Keratinocyte (primary cell): ENCODE measurements around the gene PLEKHD1. TPM values are rescaled to one million over a fixed set of nuclear protein-coding genes. Genes with fewer than 3 reads are reported as not detected.

ENCODE experiments used
- DNase-seq: peaks from one replicate; pipeline ENCODE4 v3.0.0-alpha.2; 2011; ENCODE audit warnings: low read depth, missing footprints, low spot score
- FAIRE-seq: peaks from 2 replicates; lab custom pipeline; 2011; peaks lifted over from hg19 to GRCh38; lab: Jason Lieb, UNC
- H2AFZ ChIP-seq: 2 replicates; pipeline ENCODE4 v1.6.0; 2012; ENCODE audit warnings: low read length, control low read depth, inconsistent platforms; ENCODE audit not compliant: control insufficient read depth
- H3K27ac ChIP-seq: 2 replicates; pipeline ENCODE4 v1.5.1; 2011; ENCODE audit warnings: low read length; ENCODE audit not compliant: control insufficient read depth, insufficient read depth
- H3K27me3 ChIP-seq: 3 replicates; pipeline ENCODE4 v1.6.0; 2011; ENCODE audit warnings: low read length; ENCODE audit not compliant: control insufficient read depth, insufficient read depth; ENCODE audit errors: extremely low read depth
- H3K36me3 ChIP-seq, 2 experiments: 2 replicates in 1 of 2; 3 replicates in 1 of 2; pipeline ENCODE4 v1.5.1; 2011; ENCODE audit warnings: low read length in 2 of 2, mild to moderate bottlenecking in 1 of 2; ENCODE audit not compliant: control insufficient read depth in 2 of 2, insufficient read depth in 2 of 2; ENCODE audit errors: extremely low read depth in 1 of 2
- H3K4me1 ChIP-seq: 3 replicates; pipeline ENCODE4 v1.5.1; 2011; ENCODE audit warnings: low read length; ENCODE audit not compliant: control insufficient read depth, insufficient read depth; ENCODE audit errors: extremely low read depth
- H3K4me2 ChIP-seq: 3 replicates; pipeline ENCODE4 v1.6.0; 2011; ENCODE audit warnings: low read depth, low read length; ENCODE audit not compliant: control insufficient read depth, insufficient read depth; ENCODE audit errors: extremely low read depth
- H3K4me3 ChIP-seq, 3 experiments: fragments of 200-600 bp in 1 of 3; sonication (generic) in 1 of 3; 2 replicates in 2 of 3; 3 replicates in 1 of 3; pipeline ENCODE4 v1.5.1; 2011 to 2016; ENCODE audit warnings: low read length in 3 of 3, mild to moderate bottlenecking in 3 of 3, control low read depth in 2 of 3, inconsistent platforms in 1 of 3, low read depth in 1 of 3, mixed read lengths in 1 of 3, mixed run types in 1 of 3, moderate library complexity in 1 of 3; ENCODE audit not compliant: control insufficient read depth in 2 of 3, insufficient read depth in 2 of 3; ENCODE audit errors: extremely low read depth in 1 of 3
- H3K79me2 ChIP-seq: 2 replicates; pipeline ENCODE4 v1.6.0; 2012; ENCODE audit warnings: low read length; ENCODE audit not compliant: control insufficient read depth, insufficient read depth
- H3K9ac ChIP-seq: 3 replicates; pipeline ENCODE4 v1.6.0; 2011; ENCODE audit warnings: low read length; ENCODE audit not compliant: control insufficient read depth, insufficient read depth; ENCODE audit errors: extremely low read depth
- H3K9me1 ChIP-seq: 3 replicates; pipeline ENCODE4 v1.6.0; 2011; ENCODE audit warnings: low read length; ENCODE audit not compliant: control insufficient read depth, insufficient read depth; ENCODE audit errors: extremely low read depth
- H3K9me3 ChIP-seq: 2 replicates; pipeline ENCODE4 v1.5.1; 2012; ENCODE audit warnings: low read depth, low read length; ENCODE audit not compliant: control insufficient read depth
- H4K20me1 ChIP-seq: 3 replicates; pipeline ENCODE4 v1.6.0; 2011; ENCODE audit warnings: low read length; ENCODE audit not compliant: control insufficient read depth, insufficient read depth; ENCODE audit errors: extremely low read depth
- CTCF ChIP-seq, 3 experiments: IDR thresholded peaks in 1 of 3; conservative IDR thresholded peaks in 1 of 3; optimal IDR thresholded peaks in 1 of 3; 2 replicates in 2 of 3; 3 replicates in 1 of 3; pipeline versions ENCODE3 to v1.5.1; 2011; ENCODE audit warnings: low read length in 3 of 3, mild to moderate bottlenecking in 3 of 3, moderate library complexity in 2 of 3, control low read depth in 1 of 3, inconsistent platforms in 1 of 3; ENCODE audit not compliant: insufficient read depth in 2 of 3; ENCODE audit errors: extremely low read depth in 1 of 3
- EZH2 ChIP-seq: IDR thresholded peaks from one replicate; pipeline ENCODE4 v1.6.1; 2012; ENCODE audit warnings: inconsistent platforms, mild to moderate bottlenecking, low read length, moderate library complexity
- dilution Hi-C: fragments of 300-500 bp; cut with MboI; formaldehyde crosslinking; loops from one replicate; pipeline ENCODE4 v1.7.0; 2020; ENCODE audit warnings: low sequenced_read_pairs; ENCODE audit not compliant: extremely low pct_ligation_motif_present
- polyA plus RNA-seq, 5 experiments: library from polyadenylated mRNA; depleted of rRNA in 3 of 5; stranded (reverse) in 3 of 5; stranded (forward) in 1 of 5; unstranded in 1 of 5; fragments of >200 nt; gene quantifications; 1 replicate in 1 of 5; 2 replicates in 3 of 5; 3 replicates in 1 of 5; pipeline versions ENCODE4 v1.2.1 to v1.2.3, GENCODE V29; 2011 to 2012; ENCODE audit warnings: missing spikeins in 2 of 5, low read depth in 1 of 5, low replicate concordance in 1 of 5

Gene PLEKHD1
- polyA plus RNA-seq, 1 donor (not counting 4 experiments of a cell fraction or from before 2014, with no cell fraction given): 0.01 TPM

GRCh38 chr14:69558774-69559173 lies 74.2 kb downstream of the PLEKHD1 start:
- no peaks in the 10 kb centered on the region for H3K79me2 ChIP-seq
- DNase-seq (no peak), FAIRE-seq (no peak)
- no peak overlapping the region for H3K27ac ChIP-seq
- no peak overlapping the region for H3K9ac ChIP-seq
- H3K9me3 ChIP-seq: no peaks in the 10 kb centered on the region
- peaks cover 3% of the 10 kb centered on the region for H3K4me1 ChIP-seq
- H3K36me3 ChIP-seq: no peaks in the 10 kb centered on the region
- H2AFZ ChIP-seq: no peak overlapping the region
- dilution Hi-C loops: no loop called here
- no peak overlapping the region for H3K4me2 ChIP-seq
- H3K9me1 ChIP-seq: no peaks in the 10 kb centered on the region
- TF ChIP-seq CTCF (optimal IDR thresholded peaks at IDR 0.05 in 1 of 3, IDR thresholded peaks at IDR 0.05 in 1 of 3, conservative IDR thresholded peaks at IDR 0.05 in 1 of 3; ENCODE audit: extremely low read depth in 1 of 3, insufficient read depth in 2 of 3, low read length in 3 of 3): no peak
- peaks cover 35% of the 10 kb centered on the region for H3K27me3 ChIP-seq
- H4K20me1 ChIP-seq: no peaks in the 10 kb centered on the region
- no peak overlapping the region for H3K4me3 ChIP-seq

- no peak overlapping the region for H3K9ac ChIP-seq
- no peaks in the 10 kb centered on the region for H4K20me1 ChIP-seq
- peak overlapping the region; percentile 4 for H3K4me2 ChIP-seq
- no peaks in the 10 kb centered on the region for H3K36me3 ChIP-seq
- DNase-seq: no peak
- H2AFZ ChIP-seq: no peak overlapping the region
- H3K79me2 ChIP-seq: no peaks in the 10 kb centered on the region
- H3K27ac ChIP-seq: no peak overlapping the region
- H3K9me1 ChIP-seq: no peaks in the 10 kb centered on the region
- dilution Hi-C loops: no loop called here
- H3K27me3 ChIP-seq: peaks cover 41% of the 10 kb centered on the region
- H3K4me3 ChIP-seq: no peak overlapping the region
- TF ChIP-seq EZH2: no peak
- FAIRE-seq: no peak
- H3K4me1 ChIP-seq: peaks cover 3% of the 10 kb centered on the region
- no peaks in the 10 kb centered on the region for H3K9me3 ChIP-seq
These were observed 75.1 kb downstream of the PLEKHD1 start for GRCh38 chr14:69559581-69560011.

- no peaks in the 10 kb centered on the region for H3K9me3 ChIP-seq
- H2AFZ ChIP-seq: no peak overlapping the region
- no peaks in the 10 kb centered on the region for H3K79me2 ChIP-seq
- DNase-seq: no peak
- H3K9ac ChIP-seq: no peak overlapping the region
- H3K4me2 ChIP-seq: no peak overlapping the region
- no peaks in the 10 kb centered on the region for H3K36me3 ChIP-seq
- H3K4me1 ChIP-seq: peaks cover 3% of the 10 kb centered on the region
- no peak for TF ChIP-seq CTCF (optimal IDR thresholded peaks at IDR 0.05 in 1 of 3, IDR thresholded peaks at IDR 0.05 in 1 of 3, conservative IDR thresholded peaks at IDR 0.05 in 1 of 3; ENCODE audit: extremely low read depth in 1 of 3, insufficient read depth in 2 of 3, low read length in 3 of 3)
- TF ChIP-seq EZH2: no peak
- no peak overlapping the region for H3K27ac ChIP-seq
- FAIRE-seq: no peak
- dilution Hi-C loops: no loop called here
- H3K9me1 ChIP-seq: no peaks in the 10 kb centered on the region
- H3K27me3 ChIP-seq: peaks cover 42% of the 10 kb centered on the region
- H3K4me3 ChIP-seq: no peak overlapping the region
- H4K20me1 ChIP-seq: no peaks in the 10 kb centered on the region
These were observed 76.3 kb downstream of the PLEKHD1 start for GRCh38 chr14:69560826-69561225.
